Endothelial cell (in vitro differentiated cells): ENCODE measurements around the gene CASP9. TPM values are rescaled to one million over a fixed set of nuclear protein-coding genes. Genes with fewer than 3 reads are reported as not detected.
"Not testable (repeated sequence)": the region's sequence is repeated elsewhere in the genome, so short reads cannot be mapped to it uniquely, and the experiment has no call there.

Experiments
- DNase-seq: peaks from one replicate; pipeline ENCODE4 v3.0.0; 2021; ENCODE audit warnings: low spot score
- H3K27ac Mint-ChIP-seq: one replicate; pipeline ENCODE4 v1.8.0; 2021; ENCODE audit warnings: mixed read lengths, inconsistent platforms; ENCODE audit not compliant: unreplicated experiment
- H3K27me3 Mint-ChIP-seq: one replicate; pipeline ENCODE4 v1.8.0; 2021; ENCODE audit warnings: mild to moderate bottlenecking, moderate library complexity, mixed read lengths, inconsistent platforms; ENCODE audit not compliant: unreplicated experiment
- H3K36me3 Mint-ChIP-seq: one replicate; pipeline ENCODE4 v1.8.0; 2021; ENCODE audit warnings: mild to moderate bottlenecking, low read depth, mixed read lengths, inconsistent platforms; ENCODE audit not compliant: unreplicated experiment
- H3K4me1 Mint-ChIP-seq: one replicate; pipeline ENCODE4 v1.8.0; 2021; ENCODE audit warnings: mild to moderate bottlenecking, mixed read lengths, inconsistent platforms; ENCODE audit not compliant: unreplicated experiment
- H3K4me3 Mint-ChIP-seq: one replicate; pipeline ENCODE4 v1.8.0; 2021; ENCODE audit warnings: mild to moderate bottlenecking, mixed read lengths, inconsistent platforms; ENCODE audit not compliant: unreplicated experiment
- H3K9me3 Mint-ChIP-seq: one replicate; pipeline ENCODE4 v1.8.0; 2021; ENCODE audit warnings: mixed read lengths, inconsistent platforms; ENCODE audit not compliant: unreplicated experiment
- total RNA-seq: library from RNA; stranded (reverse); fragmentation: NEBNext Ultra II Directional; extraction: Animal tissue kit (Norgen Biotek cat#: 25700); gene quantifications from one replicate; pipeline ENCODE4 v1.2.1, GENCODE V29; 2021; ENCODE audit not compliant: unreplicated experiment
- TF ChIP-seq, protein P1 (sequence below): fragments of 200-600 bp; sonication (generic); IDR thresholded peaks from one replicate; pipeline ENCODE4 v1.5.0; 2021; ENCODE audit warnings: antibody characterized with exemption; ENCODE audit not compliant: unreplicated experiment

The CASP9 gene
- total RNA-seq, 1 donor from 2014 or later = 12.0 TPM

- H3K9me3 Mint-ChIP-seq = no peaks in the 10 kb centered on the region
These were observed 63.3 kb downstream of the CASP9 start for GRCh38 chr1:15460708-15461095.

GRCh38 chr1:15459771-15460707, 64.0 kb downstream of the CASP9 start:
- Mint-ChIP-seq H3K27ac (no peak overlapping the region), H3K4me3 (no peak overlapping the region), H3K9me3 (no peaks in the 10 kb centered on the region), H3K27me3 (peaks cover 3% of the 10 kb centered on the region), H3K36me3 (no peaks in the 10 kb centered on the region), H3K4me1 (peaks cover 7% of the 10 kb centered on the region)
- no peak for DNase-seq
- TF ChIP-seq, protein P1, sequence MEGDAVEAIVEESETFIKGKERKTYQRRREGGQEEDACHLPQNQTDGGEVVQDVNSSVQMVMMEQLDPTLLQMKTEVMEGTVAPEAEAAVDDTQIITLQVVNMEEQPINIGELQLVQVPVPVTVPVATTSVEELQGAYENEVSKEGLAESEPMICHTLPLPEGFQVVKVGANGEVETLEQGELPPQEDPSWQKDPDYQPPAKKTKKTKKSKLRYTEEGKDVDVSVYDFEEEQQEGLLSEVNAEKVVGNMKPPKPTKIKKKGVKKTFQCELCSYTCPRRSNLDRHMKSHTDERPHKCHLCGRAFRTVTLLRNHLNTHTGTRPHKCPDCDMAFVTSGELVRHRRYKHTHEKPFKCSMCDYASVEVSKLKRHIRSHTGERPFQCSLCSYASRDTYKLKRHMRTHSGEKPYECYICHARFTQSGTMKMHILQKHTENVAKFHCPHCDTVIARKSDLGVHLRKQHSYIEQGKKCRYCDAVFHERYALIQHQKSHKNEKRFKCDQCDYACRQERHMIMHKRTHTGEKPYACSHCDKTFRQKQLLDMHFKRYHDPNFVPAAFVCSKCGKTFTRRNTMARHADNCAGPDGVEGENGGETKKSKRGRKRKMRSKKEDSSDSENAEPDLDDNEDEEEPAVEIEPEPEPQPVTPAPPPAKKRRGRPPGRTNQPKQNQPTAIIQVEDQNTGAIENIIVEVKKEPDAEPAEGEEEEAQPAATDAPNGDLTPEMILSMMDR = no peak

More at GRCh38 chr1:15460708-15461095, 63.3 kb downstream of the CASP9 start:
- Mint-ChIP-seq H3K27ac (no peak overlapping the region), H3K4me3 (no peak overlapping the region), H3K4me1 (peaks cover 7% of the 10 kb centered on the region), H3K36me3 (no peaks in the 10 kb centered on the region), H3K27me3 (peaks cover 3% of the 10 kb centered on the region)
- TF ChIP-seq, protein P1 = no peak
- no peak for DNase-seq

DNA sequence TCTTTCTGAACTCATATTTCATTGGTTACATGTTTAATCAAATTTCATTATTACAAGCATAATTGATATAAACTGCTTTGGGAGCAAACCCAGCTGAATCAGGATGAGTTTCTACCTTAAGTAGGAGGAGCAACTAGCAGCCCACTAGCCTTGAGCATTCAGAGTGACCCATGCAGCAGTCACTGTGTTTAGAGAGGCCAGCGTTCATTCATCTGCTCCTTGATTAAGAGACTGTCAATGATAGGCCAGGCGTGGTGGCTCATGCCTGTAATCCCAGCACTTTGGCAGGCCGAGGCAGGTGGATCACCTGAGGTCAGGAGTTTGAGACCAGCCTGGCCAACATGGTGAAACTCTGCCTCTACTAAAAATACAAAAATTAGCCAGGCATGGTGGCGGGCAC, 65.6 kb downstream of the CASP9 start:
- not testable (repeated sequence) for H3K27me3 Mint-ChIP-seq, DNase-seq, H3K27ac Mint-ChIP-seq

DNA sequence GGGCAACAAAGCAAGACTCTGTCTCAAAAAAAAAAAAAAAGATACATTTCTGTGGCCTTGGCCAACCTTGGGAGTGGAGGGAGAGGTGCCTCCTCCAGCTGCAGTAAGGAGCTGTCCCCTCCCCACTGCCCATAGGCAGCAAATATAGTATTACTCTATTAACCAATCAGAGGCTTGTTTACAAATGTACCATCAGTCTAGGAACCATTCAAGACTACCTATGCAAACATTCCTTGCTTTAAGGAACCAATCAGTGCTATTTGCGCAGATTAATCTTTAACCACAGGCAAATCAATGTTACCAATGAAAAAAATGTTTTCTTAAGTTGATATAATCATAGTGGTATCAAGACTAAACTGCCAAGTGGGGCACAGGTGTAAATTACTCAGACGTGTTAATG, 66.4 kb downstream of the CASP9 start:
- Mint-ChIP-seq H3K4me1 (peaks cover 7% of the 10 kb centered on the region), H3K27ac (no peak overlapping the region), H3K9me3 (no peaks in the 10 kb centered on the region), H3K4me3 (no peak overlapping the region), H3K27me3 (peaks cover 3% of the 10 kb centered on the region), H3K36me3 (no peaks in the 10 kb centered on the region)
- DNase-seq = no peak
- TF ChIP-seq, protein P1 = no peak

More for the DNA sequence above, 65.6 kb downstream of the CASP9 start:
- not testable (repeated sequence) for H3K9me3 Mint-ChIP-seq, H3K4me1 Mint-ChIP-seq, H3K4me3 Mint-ChIP-seq, H3K36me3 Mint-ChIP-seq

GRCh38 chr1:15456313-15456954, 67.6 kb downstream of the CASP9 start, which contains the start of gene CELA2A:
Gene CELA2A, plus strand, starts transcription at chr1:15456732. Its CDS starts 22 bp downstream, at chr1:15456754.
- H3K36me3 Mint-ChIP-seq = no peaks in the 10 kb centered on the region
- no peak within 1 kb of the TSS for H3K4me3 Mint-ChIP-seq
- peaks cover 3% of the 10 kb centered on the region for H3K27me3 Mint-ChIP-seq
- no peak for DNase-seq
- peaks cover 7% of the 10 kb centered on the region for H3K4me1 Mint-ChIP-seq
- H3K27ac Mint-ChIP-seq = no peak within 1 kb of the TSS
- no peaks in the 10 kb centered on the region for H3K9me3 Mint-ChIP-seq
- TF ChIP-seq, protein P1 = no peak
